ENCODE measurements around the gene HNF4A. TPM values are rescaled to one million over a fixed set of nuclear protein-coding genes. Genes with fewer than 3 reads are reported as not detected.
A peak's percentile ranks its signal among the peaks of the same experiment; 100 is the strongest.

The HNF4A gene
- total and polyA plus RNA-seq, 2 of the 13 experiments (the other 11 are each of a cell fraction or from before 2014, with no cell fraction given): 80.9 to 169 TPM

GRCh38 chr20:44412402-44413144 is 57.1 kb downstream of the HNF4A start (continued):
- TF ChIP-seq ZBTB10 (CRISPR knock-in tag; IDR thresholded peaks at IDR 0.05; ENCODE audit: borderline replicate concordance) (no peak), CAMTA2 (CRISPR knock-in tag; IDR thresholded peaks at IDR 0.05; ENCODE audit: borderline replicate concordance) (no peak), ZNF7 (CRISPR knock-in tag; IDR thresholded peaks at IDR 0.05) (no peak), TSC22D2 (CRISPR knock-in tag; IDR thresholded peaks at IDR 0.05; ENCODE audit: borderline replicate concordance) (no peak; the same call in 1 of the 2 replicates), ARNT2 (CRISPR knock-in tag; IDR thresholded peaks at IDR 0.05; ENCODE audit: low read depth) (no peak), STAG1 (CRISPR knock-in tag; IDR thresholded peaks at IDR 0.05) (no peak), ZNF790 (CRISPR knock-in tag; IDR thresholded peaks at IDR 0.05; ENCODE audit: borderline replicate concordance) (0 out of 2 replicates have a peak, but pooled peaks have one; percentile 23), HOXA3 (CRISPR knock-in tag; IDR thresholded peaks at IDR 0.05) (peak; percentile 36; the same call in 1 of the 2 replicates), POLR2AphosphoS5 (IDR thresholded peaks at IDR 0.05; ENCODE audit: low read depth, low read length) (peak; percentile 25; the same call in 1 of the 2 replicates), MEIS2 (CRISPR knock-in tag; IDR thresholded peaks at IDR 0.05) (no peak), ZC3H13 (CRISPR knock-in tag; IDR thresholded peaks at IDR 0.05) (0 out of 2 replicates have a peak, but pooled peaks have one; percentile 6), ZNF800 (CRISPR knock-in tag; IDR thresholded peaks at IDR 0.05) (no peak), ZNF737 (CRISPR knock-in tag; IDR thresholded peaks at IDR 0.05; ENCODE audit: borderline replicate concordance) (peak; percentile 65; the same call in 1 of the 2 replicates), JDP2 (CRISPR knock-in tag; IDR thresholded peaks at IDR 0.05; ENCODE audit: borderline replicate concordance) (no peak), RBM22 (optimal IDR thresholded peaks at IDR 0.05; ENCODE audit: low read length) (peak; percentile 96), ZBTB38 (CRISPR knock-in tag; IDR thresholded peaks at IDR 0.05) (peak; percentile 60; the same call in 1 of the 2 replicates), ISX (CRISPR knock-in tag; conservative IDR thresholded peaks at IDR 0.05) (no peak), RNF2 (conservative IDR thresholded peaks at IDR 0.05; ENCODE audit: low read depth) (no peak), HNRNPH1 (optimal IDR thresholded peaks at IDR 0.05; ENCODE audit: low read depth, low read length) (peak; percentile 12), THAP8 (CRISPR knock-in tag; IDR thresholded peaks at IDR 0.05; ENCODE audit: borderline replicate concordance) (0 out of 2 replicates have a peak, but pooled peaks have one; percentile 35), ZNF879 (CRISPR knock-in tag; IDR thresholded peaks at IDR 0.05) (no peak), CHD2 (IDR thresholded peaks at IDR 0.05; ENCODE audit: low read depth, low read length) (no peak), POLR2A (IDR thresholded peaks at IDR 0.05; ENCODE audit: insufficient read depth in 1 of 2, low read depth in 2 of 2, low read length in 2 of 2) (peak; percentile 25 to 63), EED (CRISPR knock-in tag; IDR thresholded peaks at IDR 0.05) (0 out of 2 replicates have a peak, but pooled peaks have one; percentile 39)
